ENCODE data around the gene MRGPRX4. TPM values are rescaled to one million over a fixed set of nuclear protein-coding genes. Genes with fewer than 3 reads are reported as not detected.

The MRGPRX4 gene
- total RNA-seq, 1 experiment from 2014 or later: not detected

- no peaks in the 10 kb centered on the region for H3K9me3 ChIP-seq (ENCODE audit: low read depth, low read length, poor library complexity, severe bottlenecking)
- no TSS peak for BruUV-seq (replicated peaks)
- intact Hi-C loops (cut with micrococcal nuclease; ENCODE audit: unreplicated experiment): loop anchor here (5.0 kb wide), 2 partner anchors 86 to 211 kb away; no protein-coding TSS in a partner anchor
- no peak overlapping the region for H3K27ac ChIP-seq (ENCODE audit: low read depth, low read length, poor library complexity, severe bottlenecking)
- no peaks in the 10 kb centered on the region for H3K27me3 ChIP-seq (replicated peaks; ENCODE audit: insufficient read depth, low read depth, low read length, poor library complexity)
- H3K36me3 ChIP-seq (ENCODE audit: insufficient read depth, low read length, poor library complexity, severe bottlenecking): no peaks in the 10 kb centered on the region
- H3K4me3 ChIP-seq (ENCODE audit: low read depth, low read length, poor library complexity, severe bottlenecking): no peak overlapping the region
- TF ChIP-seq, protein P1, sequence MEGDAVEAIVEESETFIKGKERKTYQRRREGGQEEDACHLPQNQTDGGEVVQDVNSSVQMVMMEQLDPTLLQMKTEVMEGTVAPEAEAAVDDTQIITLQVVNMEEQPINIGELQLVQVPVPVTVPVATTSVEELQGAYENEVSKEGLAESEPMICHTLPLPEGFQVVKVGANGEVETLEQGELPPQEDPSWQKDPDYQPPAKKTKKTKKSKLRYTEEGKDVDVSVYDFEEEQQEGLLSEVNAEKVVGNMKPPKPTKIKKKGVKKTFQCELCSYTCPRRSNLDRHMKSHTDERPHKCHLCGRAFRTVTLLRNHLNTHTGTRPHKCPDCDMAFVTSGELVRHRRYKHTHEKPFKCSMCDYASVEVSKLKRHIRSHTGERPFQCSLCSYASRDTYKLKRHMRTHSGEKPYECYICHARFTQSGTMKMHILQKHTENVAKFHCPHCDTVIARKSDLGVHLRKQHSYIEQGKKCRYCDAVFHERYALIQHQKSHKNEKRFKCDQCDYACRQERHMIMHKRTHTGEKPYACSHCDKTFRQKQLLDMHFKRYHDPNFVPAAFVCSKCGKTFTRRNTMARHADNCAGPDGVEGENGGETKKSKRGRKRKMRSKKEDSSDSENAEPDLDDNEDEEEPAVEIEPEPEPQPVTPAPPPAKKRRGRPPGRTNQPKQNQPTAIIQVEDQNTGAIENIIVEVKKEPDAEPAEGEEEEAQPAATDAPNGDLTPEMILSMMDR (conservative IDR thresholded peaks at IDR 0.05; ENCODE audit: low read depth, low read length): peak; percentile 64
- TF ChIP-seq EZH2 (IDR thresholded peaks at IDR 0.05; ENCODE audit: borderline replicate concordance, low read depth, low read length, poor library complexity, severe bottlenecking): no peak
- POLR2A ChIA-PET (ENCODE audit: low non-redundant PET): no interaction called here
- no peaks in the 10 kb centered on the region for H3K4me1 ChIP-seq (ENCODE audit: insufficient read depth, low read length, poor library complexity, severe bottlenecking)
- CTCF ChIA-PET: interaction anchor here (0.5 to 1.6 kb wide), 7 partner anchors 33 to 473 kb away, joined by 3 to 17 read pairs (median 3); partner anchors contain the start of gene SAAL1
- peak; percentile 58 for DNase-seq (ENCODE audit: low spot score)
These were observed 31.1 kb downstream of the MRGPRX4 start for GRCh38 chr11:18203723-18204122.

DNA sequence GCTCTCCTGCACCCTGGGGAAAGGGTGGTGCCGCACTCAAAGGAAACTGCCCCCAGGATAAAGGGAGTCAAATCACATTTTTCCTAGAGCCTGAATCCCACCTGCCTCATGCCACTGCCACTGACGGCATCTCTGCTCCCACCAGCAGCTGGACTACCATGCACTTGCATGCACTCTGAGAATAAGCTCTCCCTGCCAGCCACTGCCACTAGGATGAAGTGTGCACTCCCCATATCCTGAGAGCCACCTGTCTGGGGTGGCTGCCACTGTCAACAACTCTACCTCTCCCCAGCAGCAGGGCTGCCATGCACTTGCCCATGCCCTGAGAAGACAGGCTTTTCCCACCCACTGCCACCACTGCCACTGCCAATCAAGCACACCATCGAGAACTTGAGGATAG, 31.6 kb downstream of the MRGPRX4 start:
- CTCF ChIA-PET: interaction anchor here (0.5 to 1.6 kb wide), 7 partner anchors 33 to 473 kb away, joined by 3 to 17 read pairs (median 3); partner anchors contain the start of gene SAAL1

DNA sequence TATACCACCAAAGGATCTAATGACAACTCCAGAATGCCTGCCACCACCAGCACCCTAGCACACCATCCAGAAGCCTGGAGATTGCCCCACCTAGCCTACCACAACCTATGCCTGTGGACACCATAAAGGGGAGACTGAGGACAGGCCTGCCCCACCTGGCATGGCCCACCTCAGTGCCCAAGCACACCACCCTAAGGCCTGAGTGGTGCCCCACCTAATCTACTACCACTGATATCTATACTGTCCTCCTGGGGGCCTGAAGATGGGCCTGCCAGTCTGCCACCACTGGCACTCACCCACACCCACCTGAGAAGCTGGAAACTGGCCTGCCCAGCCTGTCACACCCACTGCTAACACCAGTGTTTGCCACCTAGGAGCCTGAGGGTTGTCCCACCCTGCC, 32.1 kb downstream of the MRGPRX4 start:
- POLR2A ChIA-PET (ENCODE audit: low non-redundant PET): no interaction called here
- intact Hi-C loops (cut with micrococcal nuclease; ENCODE audit: unreplicated experiment): loop anchor here (5.0 kb wide), 2 partner anchors 87 to 212 kb away; no protein-coding TSS in a partner anchor
- Histone ChIP-seq H3K9me3 (ENCODE audit: low read depth, low read length, poor library complexity, severe bottlenecking) (no peaks in the 10 kb centered on the region), H3K27ac (ENCODE audit: low read depth, low read length, poor library complexity, severe bottlenecking) (no peak overlapping the region), H3K27me3 (replicated peaks; ENCODE audit: insufficient read depth, low read depth, low read length, poor library complexity) (no peaks in the 10 kb centered on the region), H3K4me3 (ENCODE audit: low read depth, low read length, poor library complexity, severe bottlenecking) (no peak overlapping the region), H3K36me3 (ENCODE audit: insufficient read depth, low read length, poor library complexity, severe bottlenecking) (no peaks in the 10 kb centered on the region), H3K4me1 (ENCODE audit: insufficient read depth, low read length, poor library complexity, severe bottlenecking) (no peaks in the 10 kb centered on the region)
- TF ChIP-seq, protein P1 (conservative IDR thresholded peaks at IDR 0.05; ENCODE audit: low read depth, low read length): no peak
- no peak for TF ChIP-seq EZH2 (IDR thresholded peaks at IDR 0.05; ENCODE audit: borderline replicate concordance, low read depth, low read length, poor library complexity, severe bottlenecking)
- DNase-seq (ENCODE audit: low spot score): no peak
- BruUV-seq (replicated peaks): no TSS peak
- CTCF ChIA-PET: interaction anchor here (1.0 to 1.1 kb wide), 2 partner anchors 89 to 96 kb away, joined by 3 read pairs; no protein-coding TSS in a partner anchor

More for the DNA sequence above, 31.6 kb downstream of the MRGPRX4 start:
- H3K27ac ChIP-seq (ENCODE audit: low read depth, low read length, poor library complexity, severe bottlenecking): no peak overlapping the region
- intact Hi-C loops (cut with micrococcal nuclease; ENCODE audit: unreplicated experiment): loop anchor here (5.0 kb wide), 2 partner anchors 87 to 212 kb away; no protein-coding TSS in a partner anchor
- no peaks in the 10 kb centered on the region for H3K36me3 ChIP-seq (ENCODE audit: insufficient read depth, low read length, poor library complexity, severe bottlenecking)
- TF ChIP-seq EZH2 (IDR thresholded peaks at IDR 0.05; ENCODE audit: borderline replicate concordance, low read depth, low read length, poor library complexity, severe bottlenecking): no peak
- TF ChIP-seq, protein P1 (conservative IDR thresholded peaks at IDR 0.05; ENCODE audit: low read depth, low read length): no peak
- no peak overlapping the region for H3K4me3 ChIP-seq (ENCODE audit: low read depth, low read length, poor library complexity, severe bottlenecking)
- H3K9me3 ChIP-seq (ENCODE audit: low read depth, low read length, poor library complexity, severe bottlenecking): no peaks in the 10 kb centered on the region
- no TSS peak for BruUV-seq (replicated peaks)
- H3K4me1 ChIP-seq (ENCODE audit: insufficient read depth, low read length, poor library complexity, severe bottlenecking): no peaks in the 10 kb centered on the region
- H3K27me3 ChIP-seq (replicated peaks; ENCODE audit: insufficient read depth, low read depth, low read length, poor library complexity): no peaks in the 10 kb centered on the region
- no peak for DNase-seq (ENCODE audit: low spot score)
- POLR2A ChIA-PET (ENCODE audit: low non-redundant PET): no interaction called here
